Activated naive CD8-positive, alpha-beta T cell treated with anti-CD3 and anti-CD28 coated beads, Interleukin-2, amount 10 ng/mL, durations not matched to agents 7 days and 5 days (primary cell): ENCODE data around the gene TMEM116. TPM values are rescaled to one million over a fixed set of nuclear protein-coding genes. Genes with fewer than 3 reads are reported as not detected.
"Not testable (repeated sequence)": the region's sequence is repeated elsewhere in the genome, so short reads cannot be mapped to it uniquely, and the experiment has no call there.

ENCODE experiments used
- ATAC-seq: fragments of 150-1000 bp; cut with Tn5 transposase; one replicate; pipeline ENCODE4 v1.10.0; 2021; ENCODE audit warnings: low read depth, moderate library complexity
- POLR2A ChIA-PET: fragments of 350-600 bp; sonication (Branson Sonifier 250); formaldehyde crosslinking; loops from one replicate; lab custom pipeline; 2021; ENCODE audit warnings: antibody characterized with exemption; lab: Charles Lee
- DNase-seq: peaks from one replicate; pipeline ENCODE4 v3.0.0; 2021
- H3K27ac Mint-ChIP-seq: one replicate; pipeline ENCODE4 v1.8.0; 2022; ENCODE audit warnings: mild to moderate bottlenecking, mixed read lengths
- H3K27me3 Mint-ChIP-seq: one replicate; pipeline ENCODE4 v1.8.0; 2022; ENCODE audit warnings: mild to moderate bottlenecking, moderate library complexity, mixed read lengths
- H3K36me3 Mint-ChIP-seq: one replicate; pipeline ENCODE4 v1.8.0; 2021; ENCODE audit warnings: mild to moderate bottlenecking, mixed read lengths
- H3K4me1 Mint-ChIP-seq: one replicate; pipeline ENCODE4 v1.8.0; 2021; ENCODE audit warnings: mixed read lengths
- H3K4me3 Mint-ChIP-seq: one replicate; pipeline ENCODE4 v1.8.0; 2022; ENCODE audit warnings: mild to moderate bottlenecking, moderate library complexity, mixed read lengths
- H3K9me3 Mint-ChIP-seq: one replicate; pipeline ENCODE4 v1.8.0; 2021; ENCODE audit warnings: mixed read lengths
- total RNA-seq, 2 experiments: library from RNA; stranded (reverse); gene quantifications; one replicate each; pipeline ENCODE4 v1.2.3, GENCODE V29; 2021

TMEM116 gene
- total RNA-seq, 2 experiments from 2014 or later = 23.4 to 26.2 TPM

DNA sequence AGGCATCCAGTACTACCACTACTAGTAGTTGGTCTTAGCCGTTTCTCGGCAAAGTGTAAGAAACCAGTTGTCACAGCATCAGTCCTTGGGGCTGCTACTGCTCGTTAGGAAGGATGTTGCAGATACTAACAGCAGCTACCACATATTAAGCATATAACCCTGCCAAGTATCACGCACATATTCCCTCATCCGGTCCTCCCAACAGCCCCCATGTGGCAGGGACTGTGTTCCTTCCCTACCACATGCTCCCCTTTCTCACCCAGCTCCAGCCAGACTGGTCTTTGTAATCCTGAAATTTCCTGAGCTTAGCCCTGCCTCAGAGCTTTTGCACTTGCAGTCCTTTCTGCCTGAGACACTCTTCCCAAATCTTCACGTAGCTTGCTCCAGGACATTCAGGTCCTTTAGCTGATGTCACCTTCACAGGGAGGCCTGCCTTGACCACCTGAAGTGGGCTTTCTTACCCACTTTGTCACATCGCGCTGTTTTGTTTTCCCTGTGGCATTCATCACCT lies 8.0 kb upstream of the TMEM116 start:
- DNase-seq = no peak
- Mint-ChIP-seq H3K27ac (no peak overlapping the region), H3K36me3 (peaks cover 16% of the 10 kb centered on the region), H3K4me3 (no peak overlapping the region), H3K4me1 (peaks cover 18% of the 10 kb centered on the region), H3K27me3 (no peaks in the 10 kb centered on the region), H3K9me3 (peaks cover 2% of the 10 kb centered on the region)
- POLR2A ChIA-PET = interaction anchor here (1.3 to 1.7 kb wide), 2 partner anchors 76 to 109 kb away, joined by 5 to 7 read pairs; no protein-coding TSS in a partner anchor
- ATAC-seq = no peak

- DNase-seq (no peak), ATAC-seq (no peak)
- Mint-ChIP-seq H3K36me3 (peaks cover 20% of the 10 kb centered on the region), H3K9me3 (peaks cover 6% of the 10 kb centered on the region), H3K4me1 (peaks cover 27% of the 10 kb centered on the region), H3K27me3 (no peaks in the 10 kb centered on the region), H3K4me3 (no peak overlapping the region), H3K27ac (peak overlapping the region; percentile 6)
- POLR2A ChIA-PET = no interaction called here
Measured at GRCh38 chr12:112018571-112019237, 5.7 kb upstream of the TMEM116 start.

GRCh38 chr12:112017041-112017440 lies 4.1 kb upstream of the TMEM116 start:
- Mint-ChIP-seq H3K27ac (peak overlapping the region; percentile 4), H3K36me3 (peaks cover 20% of the 10 kb centered on the region), H3K9me3 (peaks cover 6% of the 10 kb centered on the region), H3K4me1 (peaks cover 28% of the 10 kb centered on the region), H3K4me3 (no peak overlapping the region), H3K27me3 (no peaks in the 10 kb centered on the region)
- ATAC-seq = no peak
- POLR2A ChIA-PET = no interaction called here
- DNase-seq = no peak

GRCh38 chr12:112015938-112016337 lies 3.0 kb upstream of the TMEM116 start:
- Mint-ChIP-seq H3K4me1 (peaks cover 37% of the 10 kb centered on the region), H3K27me3 (no peaks in the 10 kb centered on the region), H3K9me3 (peaks cover 8% of the 10 kb centered on the region), H3K36me3 (peaks cover 30% of the 10 kb centered on the region), H3K4me3 (peak overlapping the region; percentile 54), H3K27ac (peak overlapping the region; percentile 57)
- POLR2A ChIA-PET = interaction anchor here (6.5 kb wide), 1 partner anchor 18 kb away, joined by 218 read pairs; no protein-coding TSS in a partner anchor
- DNase-seq (no peak), ATAC-seq (no peak)

- H3K36me3 Mint-ChIP-seq = peaks cover 34% of the 10 kb centered on the region
- H3K9me3 Mint-ChIP-seq = peaks cover 8% of the 10 kb centered on the region
- peak; percentile 70 for DNase-seq
- ATAC-seq = peak; percentile 51
- POLR2A ChIA-PET = interaction anchor here (0.6 to 6.5 kb wide), 21 partner anchors 9 to 964 kb away, joined by 3 to 218 read pairs (median 6); partner anchors contain the start of genes NAA25 and TRAFD1
- H3K27ac Mint-ChIP-seq = peak overlapping the region; percentile 95
- H3K4me3 Mint-ChIP-seq = peak overlapping the region; percentile 82
- H3K27me3 Mint-ChIP-seq = no peaks in the 10 kb centered on the region
- H3K4me1 Mint-ChIP-seq = peaks cover 41% of the 10 kb centered on the region
Measured at GRCh38 chr12:112013601-112014402, 837 bp upstream of the TMEM116 start.

DNA sequence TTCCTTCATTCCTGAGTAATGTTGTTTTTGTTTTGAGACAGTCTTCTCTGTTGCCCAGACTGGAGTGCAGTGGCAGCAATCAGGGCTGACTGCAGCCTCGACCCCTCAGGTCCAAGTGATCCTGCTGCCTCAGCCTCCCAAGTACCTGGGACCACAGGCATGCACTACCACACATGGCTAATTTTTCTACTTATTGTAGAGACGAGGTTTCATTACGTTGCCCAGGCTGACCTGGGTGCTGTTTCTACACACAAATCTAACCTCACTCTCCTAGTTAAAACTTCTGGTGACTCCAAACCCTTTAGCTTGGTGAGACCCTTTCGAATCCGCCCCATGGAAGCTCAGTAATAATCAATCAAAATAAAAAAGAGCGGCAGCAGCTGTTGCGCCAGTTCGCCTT lies 1.3 kb downstream of the TMEM116 start:
- Mint-ChIP-seq H3K36me3 (peaks cover 33% of the 10 kb centered on the region), H3K4me3 (peak overlapping the region; percentile 82), H3K27ac (peak overlapping the region; percentile 98), H3K27me3 (no peaks in the 10 kb centered on the region), H3K4me1 (peaks cover 32% of the 10 kb centered on the region), H3K9me3 (peaks cover 8% of the 10 kb centered on the region)
- POLR2A ChIA-PET = interaction anchor here (1.0 to 6.5 kb wide), 5 partner anchors 14 to 67 kb away, joined by 4 to 218 read pairs (median 9); no protein-coding TSS in a partner anchor
- DNase-seq = no peak
- no peak for ATAC-seq

- Mint-ChIP-seq H3K4me3 (peak overlapping the region; percentile 82), H3K27ac (peak overlapping the region; percentile 98), H3K4me1 (peaks cover 31% of the 10 kb centered on the region), H3K27me3 (no peaks in the 10 kb centered on the region), H3K36me3 (peaks cover 25% of the 10 kb centered on the region), H3K9me3 (peaks cover 3% of the 10 kb centered on the region)
- POLR2A ChIA-PET = interaction anchor here (0.6 to 6.5 kb wide), 3 partner anchors 13 to 1862 kb away, joined by 3 to 218 read pairs (median 4); no protein-coding TSS in a partner anchor
- DNase-seq = no peak
- ATAC-seq = no peak
Measured at GRCh38 chr12:112010415-112011344, 2.3 kb downstream of the TMEM116 start.

DNA sequence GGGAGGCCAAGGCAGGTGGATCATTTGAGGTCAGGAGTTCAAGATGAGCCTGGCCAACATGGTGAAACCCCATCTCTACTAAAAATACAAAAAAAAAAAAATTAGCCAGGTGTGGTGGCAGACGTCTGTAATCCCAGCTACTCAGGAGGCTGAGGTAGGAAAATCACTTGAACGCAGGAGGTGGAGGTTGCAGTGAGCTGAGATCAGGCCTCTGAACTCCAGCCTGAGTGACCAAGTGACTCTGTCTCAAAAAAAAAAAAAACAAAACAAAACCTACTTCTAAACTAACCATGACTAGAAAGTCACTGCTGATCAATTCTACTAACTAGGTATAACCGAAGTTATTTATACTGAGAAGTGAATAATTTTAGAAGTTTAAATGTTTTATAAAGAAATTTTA lies 3.4 kb downstream of the TMEM116 start:
- not testable (repeated sequence) for ATAC-seq, H3K9me3 Mint-ChIP-seq, H3K27ac Mint-ChIP-seq, H3K27me3 Mint-ChIP-seq, DNase-seq, H3K4me3 Mint-ChIP-seq
- H3K36me3 Mint-ChIP-seq = peaks cover 21% of the 10 kb centered on the region
- POLR2A ChIA-PET = interaction anchor here (0.6 to 6.5 kb wide), 3 partner anchors 12 to 1861 kb away, joined by 3 to 218 read pairs (median 4); no protein-coding TSS in a partner anchor
- H3K4me1 Mint-ChIP-seq = peaks cover 27% of the 10 kb centered on the region

GRCh38 chr12:112008918-112009317 lies 4.0 kb downstream of the TMEM116 start:
- no peak for ATAC-seq
- Mint-ChIP-seq H3K4me1 (peaks cover 23% of the 10 kb centered on the region), H3K4me3 (no peak overlapping the region), H3K27ac (no peak overlapping the region), H3K36me3 (peaks cover 16% of the 10 kb centered on the region), H3K27me3 (no peaks in the 10 kb centered on the region), H3K9me3 (peaks cover 1% of the 10 kb centered on the region)
- DNase-seq = no peak
- POLR2A ChIA-PET = interaction anchor here (0.7 kb wide), 1 partner anchor 8 kb away, joined by 4 read pairs; no protein-coding TSS in a partner anchor

- H3K27me3 Mint-ChIP-seq = no peaks in the 10 kb centered on the region
- peaks cover 1% of the 10 kb centered on the region for H3K9me3 Mint-ChIP-seq
- ATAC-seq (no peak), DNase-seq (no peak)
- H3K27ac Mint-ChIP-seq = no peak overlapping the region
- H3K4me3 Mint-ChIP-seq = no peak overlapping the region
- peaks cover 22% of the 10 kb centered on the region for H3K36me3 Mint-ChIP-seq
- H3K4me1 Mint-ChIP-seq = peaks cover 25% of the 10 kb centered on the region
- POLR2A ChIA-PET = no interaction called here
Measured at GRCh38 chr12:112007945-112008344, 5.0 kb downstream of the TMEM116 start.

DNA sequence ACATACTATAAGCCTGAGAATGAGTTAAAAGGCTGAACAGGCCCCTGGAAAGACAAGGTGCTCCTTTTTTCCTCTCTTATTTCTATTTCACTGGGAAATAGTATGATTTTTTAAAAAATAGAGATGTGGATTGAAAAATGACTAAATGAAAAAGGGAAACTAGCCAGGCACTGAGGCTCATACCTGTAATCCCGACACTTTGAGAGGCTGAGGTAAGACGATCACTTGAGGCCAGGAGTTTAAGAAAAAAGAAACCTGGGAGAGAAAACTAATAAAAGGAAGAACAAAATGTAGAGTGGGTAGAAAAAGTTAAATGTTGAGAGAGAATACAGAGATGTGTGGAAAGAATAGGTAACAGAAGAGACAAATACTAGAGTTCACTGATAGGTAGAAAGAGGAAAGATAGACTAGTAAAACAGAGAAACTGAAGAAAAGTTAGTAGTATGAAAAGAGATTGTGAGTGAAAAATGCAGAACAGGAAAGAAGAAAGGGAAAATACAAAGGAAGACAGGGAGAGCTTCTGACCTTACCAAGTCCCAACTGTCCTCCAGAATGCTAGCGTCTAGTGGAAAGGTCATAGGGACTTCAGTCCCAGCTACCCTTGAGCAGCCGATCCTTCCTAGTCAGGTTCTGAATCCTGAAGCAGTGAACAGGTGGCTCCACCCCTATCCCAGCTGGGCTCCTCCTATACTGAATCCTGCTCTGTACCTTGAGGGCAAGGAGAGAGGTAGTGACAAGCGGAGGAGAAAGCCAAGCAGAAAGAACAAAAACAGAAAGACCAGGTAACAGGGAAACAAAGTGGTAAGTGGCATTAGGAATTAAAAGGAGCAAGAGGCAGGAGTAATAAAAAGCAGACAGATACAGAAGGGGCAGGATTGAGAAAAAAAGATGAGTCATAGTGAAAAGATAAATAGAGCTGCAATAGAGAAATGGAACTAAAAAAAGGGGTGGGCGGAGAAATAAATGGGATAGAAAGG lies 7.3 kb downstream of the TMEM116 start:
- DNase-seq (no peak), ATAC-seq (no peak)
- Mint-ChIP-seq H3K36me3 (peaks cover 17% of the 10 kb centered on the region), H3K27me3 (no peaks in the 10 kb centered on the region), H3K27ac (no peak overlapping the region), H3K9me3 (no peaks in the 10 kb centered on the region), H3K4me3 (no peak overlapping the region), H3K4me1 (peaks cover 34% of the 10 kb centered on the region)
- POLR2A ChIA-PET = no interaction called here
